PC-9 (cell line): ENCODE results near the gene BSPRY. TPM values are rescaled to one million over a fixed set of nuclear protein-coding genes. Genes with fewer than 3 reads are reported as not detected.

Experiments
- BruUV-seq: library from RNA; stranded (reverse); fragments of 400-500 nt; replicated peaks from 2 replicates; lab custom pipeline; 2021; lab: Mats Ljungman, UMichigan
- CTCF ChIA-PET: fragments of 300-600 bp; sonication (Branson Sonifier 250); formaldehyde crosslinking; loops from one replicate; lab custom pipeline; 2022; ENCODE audit warnings: antibody characterized with exemption; lab: Charles Lee
- POLR2A ChIA-PET: fragments of 300-600 bp; sonication (Branson Sonifier 250); formaldehyde crosslinking; loops from one replicate; lab custom pipeline; 2022; ENCODE audit warnings: antibody characterized with exemption; ENCODE audit not compliant: unreplicated experiment; lab: Charles Lee
- DNase-seq, 2 experiments: peaks; one replicate each; pipeline versions ENCODE4 v3.0.0 to v3.0.0-alpha.2; 2015 to 2022; ENCODE audit warnings: mixed read lengths in 1 of 2
- H2AFZ ChIP-seq: fragments of 200-600 bp; sonication (generic); 2 replicates; pipeline ENCODE4 v1.8.1; 2017; ENCODE audit warnings: antibody characterized with exemption
- H3F3A ChIP-seq: fragments of 200-600 bp; sonication (generic); 2 replicates; pipeline ENCODE4 v1.8.1; 2017; ENCODE audit warnings: antibody characterized with exemption, mild to moderate bottlenecking, low read depth; ENCODE audit not compliant: insufficient read depth
- H3K27ac ChIP-seq: fragments of 200-600 bp; sonication (generic); 2 replicates; pipeline ENCODE4 v1.6.1; 2016; ENCODE audit warnings: mixed run types
- H3K27me3 ChIP-seq: fragments of 200-600 bp; sonication (generic); 2 replicates; pipeline ENCODE4 v1.6.1; 2016; ENCODE audit warnings: low read depth, mixed run types; ENCODE audit not compliant: insufficient read depth
- H3K36me3 ChIP-seq: fragments of 200-600 bp; sonication (generic); 2 replicates; pipeline ENCODE4 v1.6.1; 2016; ENCODE audit warnings: low read depth, mixed run types
- H3K4me1 ChIP-seq: fragments of 200-600 bp; sonication (generic); replicated peaks from 2 replicates; pipeline ENCODE4 v1.6.1; 2016; ENCODE audit warnings: mixed run types; ENCODE audit not compliant: insufficient read depth
- H3K4me2 ChIP-seq: fragments of 200-600 bp; sonication (generic); 2 replicates; pipeline ENCODE4 v1.6.1; 2017; ENCODE audit warnings: mixed run types
- H3K4me3 ChIP-seq: fragments of 200-600 bp; sonication (generic); 2 replicates; pipeline ENCODE4 v1.6.1; 2016; ENCODE audit warnings: mixed run types
- H3K79me2 ChIP-seq: fragments of 200-600 bp; sonication (generic); 2 replicates; pipeline ENCODE4 v1.6.1; 2017; ENCODE audit warnings: low read depth, mixed run types
- H3K9me2 ChIP-seq: fragments of 200-600 bp; sonication (generic); 2 replicates; pipeline ENCODE4 v1.8.1; 2017; ENCODE audit warnings: mild to moderate bottlenecking; ENCODE audit not compliant: insufficient read depth
- H3K9me3 ChIP-seq: fragments of 200-600 bp; sonication (generic); 2 replicates; pipeline ENCODE4 v1.8.1; 2016; ENCODE audit warnings: low read depth; ENCODE audit not compliant: insufficient read depth
- H4K20me1 ChIP-seq: fragments of 200-600 bp; sonication (generic); 2 replicates; pipeline ENCODE4 v1.8.1; 2017; ENCODE audit not compliant: insufficient read depth
- CTCF ChIP-seq: fragments of 200-600 bp; sonication (generic); conservative IDR thresholded peaks from 2 replicates; pipeline ENCODE4 v1.6.1; 2017; ENCODE audit warnings: mixed run types, antibody characterized with exemption, mild to moderate bottlenecking, moderate library complexity
- EZH2 ChIP-seq: fragments of 200-600 bp; sonication (generic); IDR thresholded peaks from 2 replicates; pipeline ENCODE4 v1.8.0; 2017; ENCODE audit warnings: antibody characterized with exemption, low read depth
- intact Hi-C: fragments of 100-400 bp; cut with micrococcal nuclease; formaldehyde crosslinking; loops from one replicate; pipeline ENCODE4 v1.10.0; 2022; ENCODE audit not compliant: unreplicated experiment
- total RNA-seq: library from RNA; stranded (reverse); gene quantifications from 2 replicates; pipeline ENCODE4 v1.2.3, GENCODE V29; 2021

BSPRY gene
- total RNA-seq, 1 experiment from 2014 or later, result 29.3 TPM

GRCh38 chr9:113359385-113359784, 10.0 kb downstream of the BSPRY start:
- no peak overlapping the region for H3K27ac ChIP-seq

GRCh38 chr9:113360242-113360842, 11.0 kb downstream of the BSPRY start:
- Histone ChIP-seq H3K4me1 (peaks cover 19% of the 10 kb centered on the region), H3K4me2 (no peak overlapping the region), H3F3A (peaks cover 10% of the 10 kb centered on the region; the same call in 1 of the 2 replicates), H3K27me3 (no peaks in the 10 kb centered on the region), H3K9me2 (no peaks in the 10 kb centered on the region), H3K79me2 (no peaks in the 10 kb centered on the region), H4K20me1 (0 out of 2 replicates have a peak, but pooled peaks cover 3% of the 10 kb centered on the region), H2AFZ (no peak overlapping the region), H3K4me3 (no peak overlapping the region), H3K9me3 (no peaks in the 10 kb centered on the region), H3K36me3 (no peaks in the 10 kb centered on the region), H3K27ac (0 out of 2 replicates have a peak overlapping the region, but pooled peaks have one; percentile 2)
- CTCF ChIA-PET, result no interaction called here
- DNase-seq, result no peak
- intact Hi-C loops, result no loop called here
- POLR2A ChIA-PET, result no interaction called here
- no TSS peak for BruUV-seq
- TF ChIP-seq EZH2 (no peak), CTCF (no peak)

More at GRCh38 chr9:113359385-113359784, 10.0 kb downstream of the BSPRY start:
- Histone ChIP-seq H3K9me3 (no peaks in the 10 kb centered on the region), H3K9me2 (no peaks in the 10 kb centered on the region), H2AFZ (no peak overlapping the region), H3K4me2 (no peak overlapping the region), H3K27me3 (no peaks in the 10 kb centered on the region), H3K79me2 (no peaks in the 10 kb centered on the region), H3F3A (peaks cover 8% of the 10 kb centered on the region; the same call in 1 of the 2 replicates), H3K36me3 (peaks cover 1% of the 10 kb centered on the region; the same call in 1 of the 2 replicates), H3K4me3 (no peak overlapping the region), H4K20me1 (0 out of 2 replicates have a peak, but pooled peaks cover 3% of the 10 kb centered on the region), H3K4me1 (peaks cover 19% of the 10 kb centered on the region)
- intact Hi-C loops, result no loop called here
- no TSS peak for BruUV-seq
- POLR2A ChIA-PET, result no interaction called here
- no peak for TF ChIP-seq EZH2
- no peak for TF ChIP-seq CTCF
- no peak for DNase-seq
- CTCF ChIA-PET, result no interaction called here

- no TSS peak for BruUV-seq
Measured at GRCh38 chr9:113361304-113362018, 12.1 kb downstream of the BSPRY start.

More at GRCh38 chr9:113361304-113362018, 12.1 kb downstream of the BSPRY start:
- TF ChIP-seq EZH2 (no peak), CTCF (no peak)
- H4K20me1 ChIP-seq, result 0 out of 2 replicates have a peak, but pooled peaks cover 3% of the 10 kb centered on the region
- H3K4me2 ChIP-seq, result peak overlapping the region; percentile 40
- peaks cover 10% of the 10 kb centered on the region; the same call in 1 of the 2 replicates for H3F3A ChIP-seq
- CTCF ChIA-PET, result interaction anchor here (0.6 kb wide), 1 partner anchor 1088 kb away, joined by 3 read pairs; no protein-coding TSS in a partner anchor
- no peaks in the 10 kb centered on the region for H3K9me2 ChIP-seq
- POLR2A ChIA-PET, result no interaction called here
- DNase-seq, result peak in 1 of 2 experiments; percentile 51
- no peaks in the 10 kb centered on the region for H3K27me3 ChIP-seq
- no peaks in the 10 kb centered on the region for H3K36me3 ChIP-seq
- no peaks in the 10 kb centered on the region for H3K9me3 ChIP-seq
- no peak overlapping the region for H2AFZ ChIP-seq
- peaks cover 19% of the 10 kb centered on the region for H3K4me1 ChIP-seq
- 0 out of 2 replicates have a peak overlapping the region, but pooled peaks have one; percentile 2 for H3K27ac ChIP-seq
- no peaks in the 10 kb centered on the region for H3K79me2 ChIP-seq
- intact Hi-C loops, result no loop called here
- H3K4me3 ChIP-seq, result no peak overlapping the region
